T-helper 2 cell treated with Interferon-gamma antibody and Interleukin-4, amounts not matched to agents 100 ng/mL and 5 ng/mL, for 36 hours (primary cell): ENCODE results near the gene CLRN2. TPM values are rescaled to one million over a fixed set of nuclear protein-coding genes. Genes with fewer than 3 reads are reported as not detected.
"Not testable (repeated sequence)": the region's sequence is repeated elsewhere in the genome, so short reads cannot be mapped to it uniquely, and the experiment has no call there.

ENCODE experiments used
- intact Hi-C: fragments of 100-400 bp; cut with micrococcal nuclease; formaldehyde crosslinking; loops from one replicate; pipeline ENCODE4 v1.15.1; 2023
- total RNA-seq: library from RNA; stranded (reverse); gene quantifications from 2 replicates; pipeline ENCODE4 v1.2.3, GENCODE V29; 2022

The CLRN2 gene
- total RNA-seq, 1 donor from 2014 or later: not detected

GRCh38 chr4:17502756-17503155, 12.2 kb upstream of the CLRN2 start:
- intact Hi-C loops: no loop called here

GRCh38 chr4:17504081-17504480, 10.9 kb upstream of the CLRN2 start:
- intact Hi-C loops: no loop called here

GRCh38 chr4:17510582-17510981, 4.4 kb upstream of the CLRN2 start:
- intact Hi-C loops: loop anchor here (5.0 kb wide), 1 partner anchor 512 kb away; the partner anchor contains the start of gene LCORL

GRCh38 chr4:17511051-17511450, 3.9 kb upstream of the CLRN2 start:
- intact Hi-C loops: loop anchor here (5.0 kb wide), 1 partner anchor 511 kb away; the partner anchor contains the start of gene LCORL

- intact Hi-C loops: loop anchor here (5.0 kb wide), 1 partner anchor 511 kb away; the partner anchor contains the start of gene LCORL
These were observed 3.4 kb upstream of the CLRN2 start for GRCh38 chr4:17511509-17511949.

GRCh38 chr4:17511950-17512795, 2.8 kb upstream of the CLRN2 start, which contains the start of gene QDPR:
Gene QDPR (minus strand): TSS chr4:17512090. CDS start chr4:17512054, 36 bp downstream.
- intact Hi-C loops: loop anchor here (1.0 to 5.0 kb wide), 3 partner anchors 65 to 510 kb away; partner anchors contain the start of genes LAP3, LCORL and MED28

- intact Hi-C loops: loop anchor here (1.0 to 5.0 kb wide), 3 partner anchors 64 to 509 kb away; partner anchors contain the start of genes LAP3, LCORL and MED28
These were observed 1.8 kb upstream of the CLRN2 start for GRCh38 chr4:17512973-17513665.

- intact Hi-C loops: no loop called here
These were observed 761 bp downstream of the CLRN2 start for GRCh38 chr4:17515445-17516407.

GRCh38 chr4:17516980-17517379, 2.0 kb downstream of the CLRN2 start:
- intact Hi-C loops: no loop called here

GRCh38 chr4:17517664-17518063, 2.7 kb downstream of the CLRN2 start:
- intact Hi-C loops: no loop called here

GRCh38 chr4:17521595-17521994, 6.6 kb downstream of the CLRN2 start:
- intact Hi-C loops: no loop called here

- intact Hi-C loops: no loop called here
These were observed 8.7 kb downstream of the CLRN2 start for GRCh38 chr4:17523662-17524061.

- intact Hi-C loops: no loop called here
These were observed 11.9 kb downstream of the CLRN2 start for GRCh38 chr4:17526695-17527477.

- intact Hi-C loops: no loop called here
These were observed 13.7 kb downstream of the CLRN2 start for GRCh38 chr4:17528551-17529165.

GRCh38 chr4:17531538-17532285, 16.7 kb downstream of the CLRN2 start:
- intact Hi-C loops: no loop called here

- intact Hi-C loops: no loop called here
These were observed 19.7 kb downstream of the CLRN2 start for GRCh38 chr4:17534705-17535104.

- intact Hi-C loops: no loop called here
These were observed 20.3 kb downstream of the CLRN2 start for GRCh38 chr4:17535242-17535641.

GRCh38 chr4:17535906-17536305, 20.9 kb downstream of the CLRN2 start:
- intact Hi-C loops: no loop called here

GRCh38 chr4:17537060-17537459, 22.1 kb downstream of the CLRN2 start:
- intact Hi-C loops: not testable (repeated sequence)
